ENCODE results near the gene CYP17A1. TPM values are rescaled to one million over a fixed set of nuclear protein-coding genes. Genes with fewer than 3 reads are reported as not detected.

Gene CYP17A1
- not detected in 2 replicates for total RNA-seq (ENCODE audit: low replicate concordance)

GRCh38 chr10:102837230-102837721 is at the start of gene CYP17A1:
Gene CYP17A1 (minus strand): TSS chr10:102837413. CDS start chr10:102837361, 52 bp downstream.
- no peak within 1 kb of the TSS for H3K9ac ChIP-seq
- no peaks in the 10 kb centered on the region for H3K9me3 ChIP-seq (ENCODE audit: low read depth)
- no peak for DNase-seq (ENCODE audit: low spot score)
- no peaks in the 10 kb centered on the region for H3K27me3 ChIP-seq
- no peak within 1 kb of the TSS for H3K27ac Mint-ChIP-seq
- H3K4me3 Mint-ChIP-seq, result no peak within 1 kb of the TSS
- H3K36me3 Mint-ChIP-seq, result no peaks in the 10 kb centered on the region
- TF ChIP-seq EZH2 (IDR thresholded peaks at IDR 0.05) (no peak), CTCF (IDR thresholded peaks at IDR 0.05) (no peak), EZH2phosphoT487 (IDR thresholded peaks at IDR 0.05) (no peak)
- no peak within 1 kb of the TSS for H3K4me2 ChIP-seq
- no peak within 1 kb of the TSS for H3K27ac ChIP-seq
- H3K79me2 ChIP-seq (ENCODE audit: low read depth), result no peaks in the 10 kb centered on the region
- H3K36me3 ChIP-seq, result no peaks in the 10 kb centered on the region
- H2AFZ ChIP-seq (replicated peaks), result no peak within 1 kb of the TSS
- H3K27me3 Mint-ChIP-seq (ENCODE audit: insufficient read depth, low read depth), result peaks cover 4% of the 10 kb centered on the region
- no peaks in the 10 kb centered on the region for H4K20me1 ChIP-seq (ENCODE audit: low read depth)
- no peaks in the 10 kb centered on the region for H3F3A ChIP-seq (ENCODE audit: low read depth)
- no peaks in the 10 kb centered on the region for H3K4me1 ChIP-seq
- H3K9me3 Mint-ChIP-seq, result peaks cover 15% of the 10 kb centered on the region
- no peak within 1 kb of the TSS for H3K4me3 ChIP-seq
- no peaks in the 10 kb centered on the region for H3K4me1 Mint-ChIP-seq

- H3K9me3 Mint-ChIP-seq, result no peaks in the 10 kb centered on the region
- H3K27ac Mint-ChIP-seq, result no peak overlapping the region
- Histone ChIP-seq H3K27me3 (no peaks in the 10 kb centered on the region), H3K4me1 (no peaks in the 10 kb centered on the region), H2AFZ (replicated peaks) (no peak overlapping the region), H3K9ac (no peak overlapping the region), H3K27ac (no peak overlapping the region), H4K20me1 (ENCODE audit: low read depth) (no peaks in the 10 kb centered on the region), H3K4me3 (no peak overlapping the region), H3K79me2 (ENCODE audit: low read depth) (no peaks in the 10 kb centered on the region), H3K4me2 (no peak overlapping the region), H3F3A (ENCODE audit: low read depth) (no peaks in the 10 kb centered on the region), H3K9me3 (ENCODE audit: low read depth) (no peaks in the 10 kb centered on the region), H3K36me3 (peaks cover 4% of the 10 kb centered on the region)
- no peak for DNase-seq (ENCODE audit: low spot score)
- H3K36me3 Mint-ChIP-seq, result peaks cover 9% of the 10 kb centered on the region
- H3K27me3 Mint-ChIP-seq (ENCODE audit: insufficient read depth, low read depth), result no peaks in the 10 kb centered on the region
- TF ChIP-seq CTCF (IDR thresholded peaks at IDR 0.05), result no peak
- no peak for TF ChIP-seq EZH2phosphoT487 (IDR thresholded peaks at IDR 0.05)
- no peak overlapping the region for H3K4me3 Mint-ChIP-seq
- no peaks in the 10 kb centered on the region for H3K4me1 Mint-ChIP-seq
Observed at GRCh38 chr10:102880256-102880655, 43.0 kb upstream of the CYP17A1 start.

- H3K27ac Mint-ChIP-seq, result peak overlapping the region; percentile 22
- H3K9ac ChIP-seq, result no peak overlapping the region
Observed at GRCh38 chr10:102878629-102879028, 41.4 kb upstream of the CYP17A1 start.

More at GRCh38 chr10:102878629-102879028, 41.4 kb upstream of the CYP17A1 start:
- no peaks in the 10 kb centered on the region for H3K27me3 Mint-ChIP-seq (ENCODE audit: insufficient read depth, low read depth)
- Histone ChIP-seq H3K27ac (no peak overlapping the region), H3K27me3 (no peaks in the 10 kb centered on the region), H3K9me3 (ENCODE audit: low read depth) (no peaks in the 10 kb centered on the region), H3K4me2 (no peak overlapping the region), H3K36me3 (peaks cover 4% of the 10 kb centered on the region), H2AFZ (replicated peaks) (no peak overlapping the region), H4K20me1 (ENCODE audit: low read depth) (no peaks in the 10 kb centered on the region), H3K4me1 (no peaks in the 10 kb centered on the region), H3F3A (ENCODE audit: low read depth) (no peaks in the 10 kb centered on the region), H3K79me2 (ENCODE audit: low read depth) (no peaks in the 10 kb centered on the region), H3K4me3 (no peak overlapping the region)
- no peaks in the 10 kb centered on the region for H3K9me3 Mint-ChIP-seq
- H3K4me3 Mint-ChIP-seq, result no peak overlapping the region
- TF ChIP-seq CTCF (IDR thresholded peaks at IDR 0.05) (no peak), EZH2 (IDR thresholded peaks at IDR 0.05) (no peak), EZH2phosphoT487 (IDR thresholded peaks at IDR 0.05) (no peak)
- DNase-seq (ENCODE audit: low spot score), result no peak
- no peaks in the 10 kb centered on the region for H3K4me1 Mint-ChIP-seq
- peaks cover 9% of the 10 kb centered on the region for H3K36me3 Mint-ChIP-seq
